LNCaP clone FGC (cell line): ENCODE data around the gene CST1.
"Not testable (repeated sequence)": the region's sequence is repeated elsewhere in the genome, so short reads cannot be mapped to it uniquely, and the experiment has no call there.

Experiments used
- DNase-seq: peaks from one replicate; pipeline ENCODE4 v3.0.0-alpha.2; 2011; ENCODE audit warnings: low read depth
- H3K4me3 ChIP-seq: 2 replicates; pipeline ENCODE4 v1.5.1; 2011; ENCODE audit warnings: mild to moderate bottlenecking, low read depth, low read length, control low read depth
- TF ChIP-seq, protein P1 (sequence below): IDR thresholded peaks from 2 replicates; pipeline ENCODE4 v1.5.1; 2012; ENCODE audit warnings: mild to moderate bottlenecking; ENCODE audit not compliant: control insufficient read depth, insufficient read depth; ENCODE audit errors: extremely low read depth

CST1 gene, protein sequence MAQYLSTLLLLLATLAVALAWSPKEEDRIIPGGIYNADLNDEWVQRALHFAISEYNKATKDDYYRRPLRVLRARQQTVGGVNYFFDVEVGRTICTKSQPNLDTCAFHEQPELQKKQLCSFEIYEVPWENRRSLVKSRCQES

DNA sequence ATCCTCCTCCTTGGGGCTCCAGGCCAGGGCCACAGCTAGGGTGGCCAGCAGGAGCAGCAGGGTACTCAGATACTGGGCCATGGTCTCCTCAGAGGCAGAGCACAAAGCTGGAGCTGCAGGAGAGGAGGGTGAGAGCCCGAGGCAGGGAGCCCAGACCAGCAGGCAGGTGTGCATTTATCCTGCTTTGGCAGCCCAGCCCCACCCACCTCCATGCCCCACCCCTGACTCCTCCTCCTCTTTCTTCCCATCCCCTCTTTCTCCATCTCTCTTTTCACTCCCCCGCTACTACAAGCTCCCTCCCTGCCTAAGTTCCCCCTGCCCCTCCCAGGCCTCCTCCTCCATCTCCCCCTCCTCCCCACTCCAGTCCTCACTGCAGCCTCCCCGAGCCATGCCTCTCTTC, at the start of gene CST1:
CST1 (minus strand) TSS at position 150 of the 400 bp plus-strand sequence; CDS start at position 81, 69 bp downstream.
- not testable (repeated sequence) for H3K4me3 ChIP-seq, DNase-seq

DNA sequence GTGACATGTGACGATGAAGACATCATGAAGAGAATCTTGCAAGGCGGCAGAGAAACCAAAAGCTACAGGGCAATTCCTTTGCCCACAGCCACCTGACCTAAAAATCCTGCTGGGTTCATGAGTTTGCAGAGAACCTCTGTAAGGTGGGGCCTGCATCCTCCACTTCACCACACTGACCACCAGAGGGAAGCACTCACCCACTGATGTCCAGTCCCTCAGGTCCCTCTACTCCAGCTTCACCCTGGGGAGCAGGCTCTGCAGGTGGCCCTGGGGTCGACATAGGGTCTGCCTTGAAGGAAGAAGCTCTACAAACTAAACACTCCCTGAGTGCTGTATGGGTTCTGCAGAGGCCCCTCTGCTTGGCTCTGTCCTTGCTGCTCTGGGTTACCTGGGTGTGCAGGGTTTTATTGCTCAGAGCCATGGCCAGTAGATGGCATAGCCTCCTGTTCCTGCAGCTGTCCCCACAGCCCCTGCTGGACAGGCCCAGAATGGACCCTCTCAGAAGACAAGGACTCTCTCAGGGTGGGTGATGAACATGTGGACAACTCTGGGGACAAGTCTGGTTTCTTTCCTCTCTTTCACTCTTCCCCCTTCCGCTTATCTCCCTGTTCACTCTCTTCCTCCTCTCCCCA, 48.6 kb upstream of the CST1 start:
- DNase-seq, H3K4me3 ChIP-seq: not testable (repeated sequence)
- TF ChIP-seq, protein P1, sequence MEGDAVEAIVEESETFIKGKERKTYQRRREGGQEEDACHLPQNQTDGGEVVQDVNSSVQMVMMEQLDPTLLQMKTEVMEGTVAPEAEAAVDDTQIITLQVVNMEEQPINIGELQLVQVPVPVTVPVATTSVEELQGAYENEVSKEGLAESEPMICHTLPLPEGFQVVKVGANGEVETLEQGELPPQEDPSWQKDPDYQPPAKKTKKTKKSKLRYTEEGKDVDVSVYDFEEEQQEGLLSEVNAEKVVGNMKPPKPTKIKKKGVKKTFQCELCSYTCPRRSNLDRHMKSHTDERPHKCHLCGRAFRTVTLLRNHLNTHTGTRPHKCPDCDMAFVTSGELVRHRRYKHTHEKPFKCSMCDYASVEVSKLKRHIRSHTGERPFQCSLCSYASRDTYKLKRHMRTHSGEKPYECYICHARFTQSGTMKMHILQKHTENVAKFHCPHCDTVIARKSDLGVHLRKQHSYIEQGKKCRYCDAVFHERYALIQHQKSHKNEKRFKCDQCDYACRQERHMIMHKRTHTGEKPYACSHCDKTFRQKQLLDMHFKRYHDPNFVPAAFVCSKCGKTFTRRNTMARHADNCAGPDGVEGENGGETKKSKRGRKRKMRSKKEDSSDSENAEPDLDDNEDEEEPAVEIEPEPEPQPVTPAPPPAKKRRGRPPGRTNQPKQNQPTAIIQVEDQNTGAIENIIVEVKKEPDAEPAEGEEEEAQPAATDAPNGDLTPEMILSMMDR, result peak; percentile 56

DNA sequence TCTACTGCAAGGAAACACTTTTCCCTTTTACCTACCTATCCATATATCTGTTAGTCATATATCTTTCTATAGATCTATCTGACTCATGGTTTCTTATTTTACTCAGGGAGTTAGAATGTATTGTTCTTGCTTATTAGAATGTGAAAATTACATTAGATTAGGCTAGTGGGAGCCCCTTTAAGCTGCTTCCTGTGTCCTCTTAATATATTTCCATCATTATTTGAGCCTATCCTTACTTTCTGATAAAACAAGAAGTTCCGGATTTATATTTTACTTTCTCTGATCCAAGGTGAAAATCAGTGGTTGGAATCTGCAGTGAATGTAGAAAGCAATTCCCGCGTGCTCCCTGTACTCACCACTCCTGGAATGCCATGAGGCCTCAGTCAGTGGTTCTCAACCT, 44.8 kb upstream of the CST1 start:
- no peak overlapping the region for H3K4me3 ChIP-seq
- no peak for DNase-seq
- TF ChIP-seq, protein P1, result no peak

DNA sequence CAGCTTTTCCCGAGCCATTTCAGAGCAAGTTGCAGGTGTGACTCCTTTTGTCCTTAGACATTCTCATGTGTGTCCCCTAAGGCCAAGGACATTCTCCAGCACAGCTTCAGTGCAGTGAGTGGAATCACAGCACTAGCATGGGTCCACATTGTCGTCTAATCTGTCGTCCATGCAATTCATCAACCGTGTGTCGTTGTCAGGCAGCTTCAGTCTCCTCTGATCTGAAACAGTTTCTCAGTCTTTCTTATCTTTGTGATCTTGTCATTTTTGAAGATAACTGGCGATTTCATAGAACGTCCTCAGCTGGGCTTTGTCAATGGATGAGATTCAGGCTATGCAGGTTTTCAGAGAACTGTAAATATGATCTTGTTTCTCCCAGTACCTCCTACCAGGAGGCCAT, 44.1 kb upstream of the CST1 start:
- no peak for DNase-seq
- TF ChIP-seq, protein P1, result no peak
- no peak overlapping the region for H3K4me3 ChIP-seq

DNA sequence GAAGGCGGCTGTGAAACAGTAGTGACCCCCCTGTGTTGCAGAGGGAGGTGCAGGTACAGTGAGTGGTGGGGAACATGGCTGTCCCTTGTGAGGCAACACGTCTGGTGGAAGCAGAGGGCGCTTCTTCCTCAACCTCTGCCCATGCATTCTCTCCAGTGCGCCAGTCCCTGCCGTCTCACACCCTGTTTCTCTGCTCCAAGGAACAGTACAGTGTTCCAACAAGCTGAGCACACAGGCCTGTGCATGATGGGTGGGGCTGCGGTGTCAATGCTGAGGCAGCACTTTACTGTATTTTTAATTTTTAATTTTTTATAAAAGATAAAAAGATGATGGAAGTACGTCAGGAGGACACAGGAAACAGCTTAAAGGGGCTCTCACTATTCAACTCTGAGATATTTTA, 43.3 kb upstream of the CST1 start:
- TF ChIP-seq, protein P1, result no peak
- H3K4me3 ChIP-seq, result no peak overlapping the region
- DNase-seq, result no peak

DNA sequence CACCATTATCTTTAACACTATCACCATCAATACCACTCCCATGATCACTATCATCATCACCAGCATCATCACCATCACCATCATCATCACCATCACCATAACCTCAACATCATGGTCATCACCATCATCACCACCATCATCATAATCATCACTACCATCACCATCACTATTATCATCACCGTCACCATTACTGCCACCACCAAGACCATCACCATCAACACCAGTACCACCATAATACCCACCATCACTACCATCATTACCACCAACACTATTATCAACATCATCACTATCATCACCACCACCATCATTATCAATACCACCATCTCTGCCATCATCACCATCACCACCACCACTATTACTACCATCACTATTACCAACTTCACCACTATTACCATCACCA, 32.7 kb upstream of the CST1 start:
- no peak for DNase-seq
- TF ChIP-seq, protein P1, result no peak
- H3K4me3 ChIP-seq, result no peak overlapping the region

DNA sequence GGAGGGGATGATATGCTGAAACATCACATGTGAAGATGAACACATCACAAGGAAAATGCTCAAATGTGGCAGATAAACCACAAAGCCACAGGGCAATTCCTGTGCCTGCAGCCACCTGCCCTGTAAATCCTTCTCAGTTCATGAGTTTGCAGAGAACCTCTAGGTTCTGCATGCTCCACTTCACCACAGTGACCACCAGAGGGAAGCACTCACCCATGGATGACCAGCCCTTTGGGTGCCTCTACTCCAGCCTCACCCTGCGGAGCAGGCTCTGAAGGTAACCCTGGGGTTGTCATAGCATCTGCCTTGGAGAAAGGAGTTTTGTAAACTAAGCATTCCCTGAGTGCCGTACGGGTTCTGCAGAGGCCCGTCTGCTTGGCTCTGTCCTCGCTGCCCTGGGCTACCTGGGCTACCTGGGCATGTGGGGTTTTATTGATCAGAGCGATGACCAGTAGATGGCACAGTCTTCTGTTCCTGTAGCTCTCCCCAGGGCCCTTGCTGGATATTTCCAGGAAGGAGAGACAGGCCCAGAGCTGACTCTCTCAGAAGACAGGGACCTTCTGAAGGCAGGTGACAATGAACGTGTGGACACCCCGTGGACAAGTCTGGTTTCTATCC, 31.7 kb upstream of the CST1 start:
- no peak overlapping the region for H3K4me3 ChIP-seq
- no peak for DNase-seq
- TF ChIP-seq, protein P1, result peak; percentile 86

DNA sequence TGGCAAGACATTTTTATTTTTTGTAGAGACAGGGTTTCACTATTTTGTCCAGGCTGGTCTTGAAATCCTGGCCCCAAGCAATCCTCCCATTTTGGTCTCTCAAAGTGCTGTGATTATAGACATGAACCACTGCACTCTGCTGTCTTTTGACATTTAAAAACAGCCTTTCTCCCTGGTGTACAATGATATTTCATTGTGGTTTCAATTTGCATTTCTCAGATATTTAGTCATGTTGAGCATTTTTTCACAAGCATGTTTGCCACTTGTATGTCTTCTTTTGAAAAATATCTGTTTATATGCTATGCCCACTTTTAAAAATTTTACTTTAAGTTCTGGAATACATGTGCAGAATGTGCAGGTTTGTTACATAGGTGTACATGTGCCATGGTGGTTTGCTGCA, 27.9 kb upstream of the CST1 start:
- not testable (repeated sequence) for DNase-seq

DNA sequence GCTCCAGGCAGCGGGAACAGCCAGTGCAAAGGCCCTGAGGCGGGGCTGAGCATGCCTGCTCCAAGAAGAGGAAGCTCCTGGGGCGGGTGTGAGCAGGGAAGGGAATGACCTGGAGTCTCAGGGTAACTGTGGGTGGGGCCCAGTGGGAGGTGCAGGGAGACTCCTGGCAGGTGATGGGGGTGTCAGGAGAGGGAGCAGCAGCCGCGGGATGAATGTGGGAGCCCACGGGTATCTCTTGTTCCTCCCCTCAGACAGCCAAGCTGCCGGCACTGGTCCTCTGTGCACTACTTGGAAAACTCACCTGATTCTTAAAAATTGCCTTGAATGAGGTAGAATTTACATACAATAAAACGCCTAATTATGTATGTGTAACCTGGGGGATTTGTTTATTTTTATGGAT, 26.6 kb upstream of the CST1 start:
- not testable (repeated sequence) for H3K4me3 ChIP-seq, DNase-seq

More for the DNA sequence above, 27.9 kb upstream of the CST1 start:
- H3K4me3 ChIP-seq, result not testable (repeated sequence)
